ENCODE data around the gene TMEM33. TPM values are rescaled to one million over a fixed set of nuclear protein-coding genes. Genes with fewer than 3 reads are reported as not detected.

Gene TMEM33
- polyA plus RNA-seq, 4 donors, result 6.2 to 41.3 (median 14.4) TPM

DNA sequence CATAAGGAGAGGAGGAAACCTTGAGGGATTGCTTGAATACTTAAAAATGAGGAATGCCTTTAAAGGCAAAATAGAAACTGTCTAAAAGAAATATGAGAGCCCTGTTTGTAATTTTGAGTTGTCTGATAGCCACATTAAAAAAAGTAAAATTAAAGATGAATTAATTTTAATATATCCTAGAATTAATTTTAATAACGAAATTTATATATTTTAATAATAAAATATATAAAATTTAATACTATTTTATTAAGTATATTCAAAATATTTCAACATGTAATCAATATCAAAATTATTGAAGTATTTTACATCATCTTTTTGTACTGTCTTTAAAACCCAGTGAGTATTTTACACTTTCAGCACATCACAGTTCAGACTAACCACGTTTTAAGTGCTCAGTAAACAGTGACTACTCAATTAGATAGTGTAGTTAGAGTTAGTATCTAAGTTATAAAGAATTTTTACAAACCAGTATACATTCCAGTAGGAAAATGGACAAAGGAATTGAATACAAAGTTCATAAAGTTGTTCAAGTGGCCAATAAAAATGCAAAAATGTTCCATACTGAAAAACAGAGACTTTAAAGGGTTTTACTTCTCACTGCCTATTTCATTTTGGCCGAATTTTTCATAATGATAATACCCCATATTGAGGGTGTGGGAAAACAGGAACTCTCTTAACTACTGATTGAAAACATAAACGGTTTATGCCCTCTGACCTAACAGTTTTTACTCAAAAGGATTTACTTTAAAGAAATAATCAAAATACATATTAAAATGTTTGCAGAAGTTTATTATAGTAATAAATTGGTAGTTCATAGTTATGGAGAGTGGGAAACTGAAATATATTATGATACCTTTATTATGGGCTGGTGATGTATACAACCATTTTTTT, 58.0 kb downstream of the TMEM33 start:
- peak; percentile 57 for FAIRE-seq
- 73 to 74% (median 73%) methylated on average over 4 of the region's 4 CpGs for WGBS, 3 donors

DNA sequence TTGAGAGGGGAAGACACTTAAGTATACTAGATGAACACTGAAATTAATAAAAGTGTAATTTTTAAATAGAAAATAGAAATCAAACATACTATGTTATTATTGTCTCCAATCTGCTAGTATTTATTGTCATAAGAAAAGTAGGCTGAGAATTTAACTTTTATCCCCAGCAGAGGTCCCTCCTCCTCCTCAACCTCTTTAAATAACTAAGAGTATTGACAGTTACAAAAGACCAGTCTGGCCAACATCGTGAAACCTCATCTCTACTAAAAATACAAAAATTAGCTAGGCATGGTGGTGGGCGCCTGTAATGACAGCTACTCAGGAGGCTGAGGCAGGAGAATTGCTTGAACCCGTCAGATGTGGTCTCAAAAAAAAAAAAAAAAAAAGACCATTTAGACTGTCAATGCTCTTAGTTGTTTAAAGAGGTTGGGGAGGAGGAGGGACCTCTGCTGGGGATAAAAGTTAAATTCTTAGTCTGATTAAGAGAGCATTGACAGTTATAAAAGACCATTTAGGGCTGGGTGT, 59.3 kb downstream of the TMEM33 start:
- no peak for DNase-seq
- WGBS, 3 donors, result 95 to 99% (median 98%) methylated on average over 3 of the region's 3 CpGs
- H3K9me3 ChIP-seq (ENCODE audit: control insufficient read depth in 2 of 2, insufficient read depth in 1 of 2, low read depth in 1 of 2, low read length in 1 of 2), result no peaks in the 10 kb centered on the region
- no peak overlapping the region for H3K4me3 ChIP-seq (ENCODE audit: low read depth in 1 of 3, low read length in 3 of 3)
- no peaks in the 10 kb centered on the region for H3K27me3 ChIP-seq (ENCODE audit: control insufficient read depth in 3 of 3, insufficient read depth in 3 of 3, low read length in 3 of 3)
- peaks cover 0 to 11% (median 0%) of the 10 kb centered on the region in 3 donors for H3K36me3 ChIP-seq (ENCODE audit: control insufficient read depth in 3 of 3, insufficient read depth in 2 of 3, low read depth in 1 of 3, low read length in 3 of 3)
- H3K4me1 ChIP-seq (ENCODE audit: control insufficient read depth in 3 of 3, insufficient read depth in 2 of 3, low read depth in 1 of 3, low read length in 2 of 3), result peaks cover 5 to 6% (median 6%) of the 10 kb centered on the region in 3 donors
- no peak overlapping the region for H3K27ac ChIP-seq (ENCODE audit: low read depth in 1 of 3, low read length in 2 of 3)
- no peak for FAIRE-seq

More for the DNA sequence above, 58.0 kb downstream of the TMEM33 start:
- no peak overlapping the region for H3K4me3 ChIP-seq (ENCODE audit: low read depth in 1 of 3, low read length in 3 of 3)
- H3K27ac ChIP-seq (ENCODE audit: low read depth in 1 of 3, low read length in 2 of 3), result no peak overlapping the region
- H3K4me1 ChIP-seq (ENCODE audit: control insufficient read depth in 3 of 3, insufficient read depth in 2 of 3, low read depth in 1 of 3, low read length in 2 of 3), result peaks cover 5 to 6% (median 6%) of the 10 kb centered on the region in 3 donors
- H3K36me3 ChIP-seq (ENCODE audit: control insufficient read depth in 3 of 3, insufficient read depth in 2 of 3, low read depth in 1 of 3, low read length in 3 of 3), result peaks cover 0 to 8% (median 0%) of the 10 kb centered on the region in 3 donors
- H3K9me3 ChIP-seq (ENCODE audit: control insufficient read depth in 2 of 2, insufficient read depth in 1 of 2, low read depth in 1 of 2, low read length in 1 of 2), result no peaks in the 10 kb centered on the region
- no peaks in the 10 kb centered on the region for H3K27me3 ChIP-seq (ENCODE audit: control insufficient read depth in 3 of 3, insufficient read depth in 3 of 3, low read length in 3 of 3)
- no peak for DNase-seq

GRCh38 chr4:41998019-41998418, 62.8 kb downstream of the TMEM33 start:
- H3K4me1 ChIP-seq (ENCODE audit: control insufficient read depth in 3 of 3, insufficient read depth in 2 of 3, low read depth in 1 of 3, low read length in 2 of 3), result no peaks in the 10 kb centered on the region
- H3K36me3 ChIP-seq (ENCODE audit: control insufficient read depth in 3 of 3, insufficient read depth in 2 of 3, low read depth in 1 of 3, low read length in 3 of 3), result peaks cover 0 to 8% (median 0%) of the 10 kb centered on the region in 3 donors
- H3K4me3 ChIP-seq (ENCODE audit: low read depth in 1 of 3, low read length in 3 of 3), result no peak overlapping the region
- no peaks in the 10 kb centered on the region for H3K27me3 ChIP-seq (ENCODE audit: control insufficient read depth in 3 of 3, insufficient read depth in 3 of 3, low read length in 3 of 3)
- DNase-seq, result no peak
- 86 to 96% (median 93%) methylated on average over 3 of the region's 3 CpGs for WGBS, 3 donors
- no peaks in the 10 kb centered on the region for H3K9me3 ChIP-seq (ENCODE audit: control insufficient read depth in 2 of 2, insufficient read depth in 1 of 2, low read depth in 1 of 2, low read length in 1 of 2)
- no peak for FAIRE-seq
- H3K27ac ChIP-seq (ENCODE audit: low read depth in 1 of 3, low read length in 2 of 3), result no peak overlapping the region

GRCh38 chr4:41999321-41999720, 64.1 kb downstream of the TMEM33 start:
- Histone ChIP-seq H3K27me3 (ENCODE audit: control insufficient read depth in 3 of 3, insufficient read depth in 3 of 3, low read length in 3 of 3) (no peaks in the 10 kb centered on the region), H3K27ac (ENCODE audit: low read depth in 1 of 3, low read length in 2 of 3) (no peak overlapping the region), H3K36me3 (ENCODE audit: control insufficient read depth in 3 of 3, insufficient read depth in 2 of 3, low read depth in 1 of 3, low read length in 3 of 3) (peaks cover 0 to 8% (median 0%) of the 10 kb centered on the region in 3 donors), H3K9me3 (ENCODE audit: control insufficient read depth in 2 of 2, insufficient read depth in 1 of 2, low read depth in 1 of 2, low read length in 1 of 2) (no peaks in the 10 kb centered on the region), H3K4me3 (ENCODE audit: low read depth in 1 of 3, low read length in 3 of 3) (no peak overlapping the region), H3K4me1 (ENCODE audit: control insufficient read depth in 3 of 3, insufficient read depth in 2 of 3, low read depth in 1 of 3, low read length in 2 of 3) (no peaks in the 10 kb centered on the region)
- FAIRE-seq (no peak), DNase-seq (no peak)

GRCh38 chr4:42008011-42008786, 73.0 kb downstream of the TMEM33 start:
- no peak overlapping the region for H3K4me3 ChIP-seq (ENCODE audit: low read depth in 1 of 3, low read length in 3 of 3)
- no peaks in the 10 kb centered on the region for H3K27me3 ChIP-seq (ENCODE audit: control insufficient read depth in 3 of 3, insufficient read depth in 3 of 3, low read length in 3 of 3)
- no peaks in the 10 kb centered on the region for H3K4me1 ChIP-seq (ENCODE audit: control insufficient read depth in 3 of 3, insufficient read depth in 2 of 3, low read depth in 1 of 3, low read length in 2 of 3)
- no peak for DNase-seq
- H3K9me3 ChIP-seq (ENCODE audit: control insufficient read depth in 2 of 2, insufficient read depth in 1 of 2, low read depth in 1 of 2, low read length in 1 of 2), result no peaks in the 10 kb centered on the region
- H3K27ac ChIP-seq (ENCODE audit: low read depth in 1 of 3, low read length in 2 of 3), result no peak overlapping the region
- H3K36me3 ChIP-seq (ENCODE audit: control insufficient read depth in 3 of 3, insufficient read depth in 2 of 3, low read depth in 1 of 3, low read length in 3 of 3), result peaks cover 0 to 16% (median 2%) of the 10 kb centered on the region in 3 donors
- FAIRE-seq, result no peak
- WGBS, 3 donors, result 93 to 96% (median 94%) methylated on average over 3 of the region's 3 CpGs

Other genes starting within 250 kb of the TMEM33 start
- gene PHOX2B, start 186.7 kb upstream of the TMEM33 start, polyA plus RNA-seq, result 1 to 10 TPM in 2 of 4 donors, not detected in 2; 1.4 to 7.4 TPM
- under 1 TPM in 3 of 4 donors, not detected in 1; 0.06 to 0.24 (median 0.22) TPM for gene DCAF4L1, start 46.3 kb downstream of the TMEM33 start, polyA plus RNA-seq
- 10 to 100 TPM; 15.1 to 64.4 (median 25.7) TPM for gene SLC30A9, start 55.1 kb downstream of the TMEM33 start, polyA plus RNA-seq
- gene BEND4, start 217.2 kb downstream of the TMEM33 start, polyA plus RNA-seq, result 1 to 10 TPM in 1 of 4 donors, under 1 TPM in 1, not detected in 2; 0.10 to 1.8 TPM

Data from small intestine (tissue), 7 donors.